HEK293 (cell line): ENCODE results near the gene OR4F15.

Experiments
- HOXC10 ChIP-seq: sonication (generic); formaldehyde crosslinking; IDR thresholded peaks from 2 replicates; pipeline ENCODE4 v1.8.1; 2023; ENCODE audit warnings: mild to moderate bottlenecking, missing genetic modification reagents
- HOXD13 ChIP-seq: sonication (generic); formaldehyde crosslinking; IDR thresholded peaks from 2 replicates; pipeline ENCODE4 v1.8.0; 2022; ENCODE audit warnings: missing genetic modification reagents, borderline replicate concordance
- KLF1 ChIP-seq: fragments of 450-650 bp; formaldehyde crosslinking; IDR thresholded peaks from 2 replicates; pipeline ENCODE4 v1.5.1; 2016; ENCODE audit warnings: missing biosample characterization, missing genetic modification characterization
- ZNF292 ChIP-seq: fragments of 450-650 bp; formaldehyde crosslinking; IDR thresholded peaks from 2 replicates; pipeline ENCODE4 v1.5.1; 2016; ENCODE audit warnings: low read depth, missing biosample characterization, missing genetic modification characterization, borderline replicate concordance
- ZNF561 ChIP-seq: fragments of 450-650 bp; IDR thresholded peaks from 2 replicates; pipeline ENCODE4 v1.5.1; 2018; ENCODE audit warnings: missing biosample characterization, missing genetic modification characterization, borderline replicate concordance
- ZNF600 ChIP-seq: fragments of 450-650 bp; formaldehyde crosslinking; IDR thresholded peaks from 2 replicates; pipeline ENCODE4 v1.5.1; 2016; ENCODE audit warnings: missing biosample characterization, missing genetic modification characterization
- ZNF664 ChIP-seq: fragments of 450-650 bp; formaldehyde crosslinking; IDR thresholded peaks from 2 replicates; pipeline ENCODE4 v1.5.1; 2016; ENCODE audit warnings: missing biosample characterization, missing genetic modification characterization
- TF ChIP-seq, protein P1 (sequence below): fragments of 450-650 bp; formaldehyde crosslinking; IDR thresholded peaks from 2 replicates; pipeline ENCODE4 v1.5.1; 2016; ENCODE audit warnings: missing biosample characterization, missing genetic modification characterization

DNA sequence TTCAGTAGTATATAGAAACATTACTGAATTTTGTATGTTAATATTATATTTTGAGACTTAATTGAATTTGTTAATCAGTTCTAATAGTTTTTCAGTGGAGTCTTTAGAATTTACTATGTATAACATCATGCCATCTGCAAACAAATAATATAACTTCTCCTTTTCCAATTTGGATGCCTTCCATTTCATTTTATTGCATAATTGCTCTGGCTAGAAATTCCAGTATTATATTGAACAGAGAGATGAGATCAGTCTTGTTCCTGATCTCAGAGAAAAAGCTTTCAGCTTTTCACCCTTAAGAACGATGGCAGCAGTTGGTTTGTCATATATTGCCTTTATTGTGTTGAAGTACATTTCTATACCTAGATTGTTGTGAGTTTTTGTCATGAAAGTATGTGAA, 40.4 kb downstream of the OR4F15 start:
- TF ChIP-seq, protein P1, sequence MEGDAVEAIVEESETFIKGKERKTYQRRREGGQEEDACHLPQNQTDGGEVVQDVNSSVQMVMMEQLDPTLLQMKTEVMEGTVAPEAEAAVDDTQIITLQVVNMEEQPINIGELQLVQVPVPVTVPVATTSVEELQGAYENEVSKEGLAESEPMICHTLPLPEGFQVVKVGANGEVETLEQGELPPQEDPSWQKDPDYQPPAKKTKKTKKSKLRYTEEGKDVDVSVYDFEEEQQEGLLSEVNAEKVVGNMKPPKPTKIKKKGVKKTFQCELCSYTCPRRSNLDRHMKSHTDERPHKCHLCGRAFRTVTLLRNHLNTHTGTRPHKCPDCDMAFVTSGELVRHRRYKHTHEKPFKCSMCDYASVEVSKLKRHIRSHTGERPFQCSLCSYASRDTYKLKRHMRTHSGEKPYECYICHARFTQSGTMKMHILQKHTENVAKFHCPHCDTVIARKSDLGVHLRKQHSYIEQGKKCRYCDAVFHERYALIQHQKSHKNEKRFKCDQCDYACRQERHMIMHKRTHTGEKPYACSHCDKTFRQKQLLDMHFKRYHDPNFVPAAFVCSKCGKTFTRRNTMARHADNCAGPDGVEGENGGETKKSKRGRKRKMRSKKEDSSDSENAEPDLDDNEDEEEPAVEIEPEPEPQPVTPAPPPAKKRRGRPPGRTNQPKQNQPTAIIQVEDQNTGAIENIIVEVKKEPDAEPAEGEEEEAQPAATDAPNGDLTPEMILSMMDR = no peak
- TF ChIP-seq KLF1 (tag by site-specific recombination) = no peak
- no peak for TF ChIP-seq ZNF600 (tag by site-specific recombination)
- TF ChIP-seq ZNF664 (tag by site-specific recombination) = no peak
- no peak for TF ChIP-seq HOXC10 (CRISPR knock-in tag)
- no peak for TF ChIP-seq ZNF292
- TF ChIP-seq ZNF561 = no peak
- no peak for TF ChIP-seq HOXD13
